Measurements from ENCODE around the gene SLC22A3.
"Not testable (repeated sequence)": the region's sequence is repeated elsewhere in the genome, so short reads cannot be mapped to it uniquely, and the experiment has no call there.

The SLC22A3 gene

DNA sequence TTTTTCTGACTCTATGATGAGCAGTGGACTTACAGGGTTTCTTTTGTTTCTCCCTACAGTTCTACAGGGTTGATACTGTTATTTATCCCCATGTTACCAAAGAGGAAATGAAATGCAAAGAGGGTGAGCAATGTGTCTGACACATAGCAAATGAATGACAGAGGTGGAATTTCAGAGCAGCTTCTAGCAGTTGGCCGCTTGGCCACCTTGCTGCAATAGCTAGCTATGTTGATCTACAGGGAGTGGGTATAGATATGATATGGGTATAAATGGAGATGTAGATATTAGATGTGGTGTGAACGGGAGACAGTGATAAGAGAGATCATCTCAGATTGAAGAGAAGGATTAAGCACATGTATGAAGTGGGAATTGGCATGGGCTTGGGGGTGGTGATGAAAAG is 10.9 kb upstream of the SLC22A3 start:
- DNase-seq (ENCODE audit: low spot score): no peak

- DNase-seq (ENCODE audit: low spot score): no peak
These were observed 10.2 kb upstream of the SLC22A3 start for GRCh38 chr6:160337991-160338390.

GRCh38 chr6:160343144-160343543 is 5.0 kb upstream of the SLC22A3 start:
- no peak for DNase-seq (ENCODE audit: low spot score)

DNA sequence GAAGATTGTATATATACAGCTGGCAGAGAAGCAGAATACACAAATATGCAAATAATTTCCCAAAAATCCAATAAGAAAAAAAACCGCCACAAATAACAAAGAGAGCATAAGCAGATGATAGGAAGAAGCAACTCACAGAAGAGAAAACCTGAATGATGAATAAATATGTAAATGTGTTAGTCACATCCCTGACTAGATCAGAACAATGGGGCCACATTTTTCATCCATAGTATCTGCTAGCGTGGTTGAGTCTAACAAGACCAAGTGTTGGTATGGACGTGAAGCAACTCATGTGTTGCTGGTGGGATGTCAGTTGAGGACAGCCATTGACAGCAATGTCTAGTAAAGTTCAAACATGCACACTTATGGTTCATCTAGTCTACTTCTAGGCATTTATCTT is 3.9 kb upstream of the SLC22A3 start:
- DNase-seq (ENCODE audit: low spot score): no peak

DNA sequence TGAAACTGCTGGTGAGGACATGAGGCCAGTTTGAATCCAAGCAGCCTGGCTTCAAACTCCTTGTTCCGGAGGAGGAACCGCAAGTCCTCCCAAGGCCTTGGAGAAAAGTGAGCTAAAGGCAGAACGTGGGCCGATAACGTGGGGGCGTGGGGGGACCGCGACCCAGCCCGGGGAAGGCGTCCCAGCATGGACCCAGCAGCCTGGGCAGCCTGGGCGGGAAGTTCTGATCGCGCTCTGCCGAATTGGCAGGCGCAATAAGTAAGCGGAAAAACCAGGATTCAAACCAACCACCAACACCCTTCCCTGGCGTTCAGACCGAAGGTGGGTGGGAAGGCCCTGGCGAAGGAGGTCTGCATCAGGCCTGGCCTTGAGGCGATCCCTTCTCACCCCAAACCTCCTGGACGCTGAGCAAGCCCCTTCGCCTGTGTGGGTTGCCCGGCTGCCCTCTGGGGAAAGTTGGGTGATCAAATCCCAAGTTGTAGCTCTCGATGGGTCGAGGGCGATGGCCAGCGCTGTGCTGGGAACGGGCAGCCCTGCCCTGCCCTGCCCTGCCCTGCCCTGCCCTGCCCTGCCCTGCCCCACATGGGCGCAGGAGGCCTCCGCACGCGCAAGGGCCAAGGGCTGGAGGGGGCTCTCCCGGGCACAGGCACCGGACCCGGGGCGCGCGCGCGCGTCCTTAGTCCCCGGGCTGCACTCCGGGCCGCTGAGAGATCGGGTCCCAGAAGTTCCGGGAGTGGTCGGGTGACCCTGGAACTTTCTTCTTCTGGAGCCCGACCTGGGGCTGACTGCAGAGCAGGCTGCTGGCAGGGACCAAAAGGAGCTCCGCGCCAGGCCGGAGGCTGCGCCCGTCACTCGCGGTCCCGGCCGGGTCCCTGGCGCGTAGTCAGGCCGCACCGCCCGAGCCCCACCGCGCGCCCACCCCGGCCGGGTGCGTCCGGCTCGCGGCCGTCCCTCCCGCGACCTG is 637 bp upstream of the SLC22A3 start:
- DNase-seq (ENCODE audit: low spot score): no peak

DNA sequence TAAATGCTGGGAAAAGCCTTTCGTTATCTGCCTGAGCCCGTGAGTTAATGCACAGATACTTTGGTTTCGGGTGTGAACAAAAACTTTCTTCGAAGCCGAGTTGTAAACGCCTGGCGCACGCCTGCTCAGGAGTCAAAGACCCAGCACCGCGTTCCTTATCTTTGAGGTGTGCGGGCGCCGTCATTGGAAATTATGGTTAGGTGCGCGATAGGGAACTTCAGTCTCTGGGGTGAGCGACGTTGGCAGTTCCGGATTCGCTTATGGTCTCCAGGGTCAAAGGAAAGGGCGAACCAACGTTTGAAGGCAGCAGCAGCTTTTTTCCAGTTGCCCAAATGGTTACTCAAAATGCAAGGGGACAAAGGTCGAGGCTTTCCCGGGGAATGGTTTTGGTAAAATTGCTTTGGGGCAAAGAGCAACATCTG is 853 bp downstream of the SLC22A3 start:
- DNase-seq (ENCODE audit: low spot score): no peak

DNA sequence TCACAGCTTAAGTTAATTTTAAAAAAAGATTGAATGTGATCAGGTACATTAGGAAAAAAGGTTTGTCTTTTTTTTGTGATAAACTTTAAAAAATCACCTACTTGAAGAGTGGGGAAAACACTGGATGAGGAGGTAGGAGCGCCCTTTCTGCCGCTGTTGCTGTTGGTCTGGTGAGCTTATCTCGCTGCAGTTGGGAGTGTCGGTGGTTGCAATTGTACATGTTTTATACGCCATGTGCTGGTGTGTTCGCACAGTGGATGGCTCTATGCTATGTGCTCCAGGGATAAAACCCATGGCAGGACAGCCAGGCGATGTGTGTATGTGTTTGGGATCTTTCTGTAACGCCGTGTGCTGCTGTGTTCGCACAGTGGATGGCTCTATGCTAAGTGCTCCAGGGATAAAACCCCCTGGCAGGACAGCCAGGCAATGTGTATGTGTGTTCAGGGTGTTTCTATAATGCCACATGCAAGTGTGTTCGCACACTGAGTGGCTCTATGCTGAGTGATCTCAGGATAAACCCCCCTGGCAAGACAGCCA is 1.7 kb downstream of the SLC22A3 start:
- DNase-seq (ENCODE audit: low spot score): no peak

GRCh38 chr6:160353950-160354496 is 5.8 kb downstream of the SLC22A3 start:
- DNase-seq (ENCODE audit: low spot score): no peak

DNA sequence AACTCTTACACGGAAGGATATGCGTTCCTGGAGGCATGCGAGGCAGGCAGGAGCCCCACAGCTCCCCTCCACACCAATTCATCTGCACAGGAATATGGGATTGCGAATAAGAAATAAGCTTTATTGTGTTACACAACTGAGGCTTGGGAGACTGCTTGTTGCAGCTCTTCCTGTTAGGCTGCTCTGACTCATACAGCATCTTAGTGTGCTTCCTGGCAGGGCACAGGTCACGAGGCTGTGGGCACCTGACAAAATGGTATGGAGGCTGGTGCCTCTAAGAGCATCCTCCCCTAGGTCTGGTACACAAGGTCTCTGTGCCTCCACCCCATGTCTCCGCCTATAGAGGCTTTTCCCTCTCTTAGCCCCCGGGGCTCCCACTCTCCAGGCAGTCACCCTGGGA is 6.8 kb downstream of the SLC22A3 start:
- no peak for DNase-seq (ENCODE audit: low spot score)

GRCh38 chr6:160356074-160356744 is 8.0 kb downstream of the SLC22A3 start:
- DNase-seq (ENCODE audit: low spot score): no peak

DNA sequence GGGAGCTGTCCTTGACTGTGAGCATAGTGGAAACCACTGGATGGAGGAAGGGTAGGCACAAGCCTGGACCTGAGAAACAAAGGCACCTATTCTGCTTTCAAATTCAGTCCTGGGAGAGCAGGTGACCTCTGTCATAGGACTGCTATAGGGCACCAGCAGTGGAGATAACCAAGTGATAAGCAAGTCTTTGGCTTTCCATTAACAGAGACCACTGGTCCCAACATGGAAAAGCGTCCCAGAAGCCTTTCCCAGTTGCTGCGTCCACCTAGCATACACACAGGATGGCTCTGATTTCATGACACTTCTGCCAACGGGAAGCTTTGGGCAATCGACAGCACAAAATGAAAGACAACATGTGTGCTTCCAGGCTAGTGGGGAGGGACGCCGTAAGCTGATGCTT is 8.9 kb downstream of the SLC22A3 start:
- DNase-seq (ENCODE audit: low spot score): no peak

- no peak for DNase-seq (ENCODE audit: low spot score)
These were observed 10.3 kb downstream of the SLC22A3 start for GRCh38 chr6:160358225-160359119.

DNA sequence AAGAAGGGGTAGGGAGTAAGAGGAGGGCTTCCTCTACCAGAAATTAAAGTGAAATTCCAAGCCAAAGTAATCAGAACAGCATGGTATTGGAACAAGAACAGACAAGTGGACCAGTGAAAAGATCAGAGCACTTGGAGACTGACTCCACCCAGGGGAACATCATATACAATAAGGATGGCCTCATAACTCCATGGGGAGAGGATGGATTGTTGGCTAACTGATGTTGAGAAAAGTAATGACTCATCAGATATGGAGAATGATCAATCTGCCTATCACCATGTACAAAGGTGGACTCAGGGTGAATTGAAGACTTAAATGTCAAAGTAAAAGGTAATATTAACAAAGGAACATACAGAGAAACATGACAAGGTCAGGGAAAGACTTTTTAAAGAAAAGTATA is 12.8 kb downstream of the SLC22A3 start:
- no peak for DNase-seq (ENCODE audit: low spot score)

GRCh38 chr6:160362556-160362955 is 14.4 kb downstream of the SLC22A3 start:
- no peak for DNase-seq (ENCODE audit: low spot score)

DNA sequence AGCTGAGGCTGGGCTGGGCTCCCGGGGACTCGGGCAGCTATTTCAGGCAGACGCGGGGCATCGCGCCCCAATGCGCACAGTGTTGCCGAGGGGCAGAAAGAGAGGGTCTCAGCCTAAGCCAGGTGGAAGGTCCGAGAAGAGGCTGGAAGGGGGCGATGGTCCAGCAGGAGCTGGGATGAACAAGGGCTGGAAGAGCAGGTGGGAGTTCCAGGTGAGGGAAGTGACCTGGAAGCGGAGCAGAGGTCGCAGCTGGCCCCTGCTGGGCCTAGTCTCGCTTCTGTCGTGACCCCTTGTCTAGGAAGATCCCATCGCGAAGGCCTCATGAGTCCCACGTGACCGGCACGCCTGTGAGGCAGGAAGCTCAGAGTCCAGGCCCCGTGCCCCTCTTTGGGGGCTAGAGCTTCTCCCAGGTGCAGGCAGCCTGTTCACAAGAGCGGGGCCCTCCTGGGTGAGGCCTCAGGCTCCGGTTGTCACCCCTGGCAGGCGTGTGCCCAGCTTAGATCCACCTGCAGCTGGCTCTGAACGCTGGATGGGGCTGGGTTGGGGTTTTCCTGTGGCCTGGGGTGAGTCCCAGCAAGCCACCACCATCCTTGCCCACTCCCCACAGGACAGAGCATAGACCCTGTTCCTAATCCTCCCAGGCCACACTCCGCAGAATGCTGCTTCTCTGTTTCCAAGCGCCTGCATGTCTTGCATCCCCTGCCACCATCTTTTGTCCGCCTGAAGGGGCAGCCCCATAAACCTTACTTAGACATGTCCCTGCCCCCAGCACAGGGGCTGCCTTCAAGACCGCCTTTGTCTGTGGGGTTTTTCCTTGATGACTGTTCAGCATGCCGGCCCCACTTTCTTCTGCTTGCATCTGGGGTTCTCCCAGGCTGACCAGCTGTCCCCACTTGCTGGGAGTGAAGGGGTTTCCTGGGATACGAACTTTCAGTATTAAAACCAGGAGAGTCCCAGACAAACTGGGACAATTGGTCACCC is 15.1 kb downstream of the SLC22A3 start:
- DNase-seq (ENCODE audit: low spot score): no peak

GRCh38 chr6:160365117-160365516 is 16.9 kb downstream of the SLC22A3 start:
- DNase-seq (ENCODE audit: low spot score): no peak

- no peak for DNase-seq (ENCODE audit: low spot score)
These were observed 19.8 kb downstream of the SLC22A3 start for GRCh38 chr6:160367798-160368547.

- no peak for DNase-seq (ENCODE audit: low spot score)
These were observed 20.5 kb downstream of the SLC22A3 start for GRCh38 chr6:160368670-160369069.

GRCh38 chr6:160373601-160374000 is 25.4 kb downstream of the SLC22A3 start:
- not testable (repeated sequence) for DNase-seq (ENCODE audit: low spot score)
